Adrenal gland (tissue), 12 donors: Measurements from ENCODE around the gene GABRA5. TPM values are rescaled to one million over a fixed set of nuclear protein-coding genes. Genes with fewer than 3 reads are reported as not detected.
"Not testable (repeated sequence)": the region's sequence is repeated elsewhere in the genome, so short reads cannot be mapped to it uniquely, and the experiment has no call there.

Experiments
- DNase-seq, 7 donors: peaks; one replicate each; pipeline ENCODE4 v3.0.0-alpha.2; 2019 to 2020
- H3K27ac ChIP-seq, 5 donors: fragments of 200-600 bp; sonication (generic) in 4 of 5; 1 replicate in 3 of 5; 2 replicates in 2 of 5; pipeline versions ENCODE4 v1.5.1 to v1.8.0; 2016 to 2020; ENCODE audit warnings: mild to moderate bottlenecking in 1 of 5
- H3K27me3 ChIP-seq: fragments of 200-600 bp; 2 replicates; pipeline ENCODE4 v1.8.0; 2021
- H3K36me3 ChIP-seq, 2 donors: fragments of 200-600 bp; replicated peaks in 1 of 2; 1 replicate in 1 of 2; 2 replicates in 1 of 2; pipeline versions ENCODE4 v1.5.1 to v1.8.0; 2018 to 2022
- H3K4me1 ChIP-seq, 2 donors: fragments of 200-600 bp; replicated peaks in 1 of 2; 1 replicate in 1 of 2; 2 replicates in 1 of 2; pipeline versions ENCODE4 v1.5.1 to v1.8.0; 2018 to 2021
- H3K4me3 ChIP-seq, 4 donors: fragments of 200-600 bp; sonication (generic) in 3 of 4; one replicate each; pipeline ENCODE4 v1.5.1; 2016 to 2018
- H3K9me3 ChIP-seq, 3 donors: fragments of 200-600 bp; sonication (generic) in 1 of 3; replicated peaks in 1 of 3; 1 replicate in 2 of 3; 2 replicates in 1 of 3; pipeline versions ENCODE4 v1.5.1 to v1.8.0; 2016 to 2021
- CTCF ChIP-seq, 6 experiments: fragments of 450-650 bp in 4 of 6; fragments of 200-600 bp in 2 of 6; sonication (generic) in 1 of 6; IDR thresholded peaks; 1 replicate in 5 of 6; 2 replicates in 1 of 6; pipeline versions ENCODE4 v1.5.1 to v1.8.0; 2016 to 2021; ENCODE audit warnings: antibody characterized with exemption in 6 of 6, mild to moderate bottlenecking in 2 of 6, moderate library complexity in 1 of 6
- POLR2A ChIP-seq, 2 donors: fragments of 450-650 bp; IDR thresholded peaks; one replicate each; pipeline ENCODE4 v1.6.1; 2017; ENCODE audit warnings: antibody characterized with exemption in 2 of 2, mild to moderate bottlenecking in 2 of 2, moderate library complexity in 1 of 2
- WGBS, 4 donors: extraction: QIAGEN DNeasy Blood & Tissue Kit in 2 of 4; methylation state at CpG; one replicate each; pipeline versions ENCODE4 v1.1.5 to v1.1.7; 2013 to 2017; 5-methylcytosine and 5-hydroxymethylcytosine counted together
- intact Hi-C, 2 donors: fragments of 100-400 bp; cut with DNase I; formaldehyde crosslinking; loops; one replicate each; pipeline versions ENCODE4 v1.14.1 to v1.15.0; 2022 to 2023
- polyA plus RNA-seq, 3 donors: library from polyadenylated mRNA; stranded (reverse); fragments of 200-250 nt in 2 of 3; fragments of 350-450 nt in 1 of 3; fragmentation: Illumina TruSeq in 1 of 3; extraction: RNeasy Lipid Tissue Mini Kit (QIAGEN cat#74804) in 1 of 3; gene quantifications; one replicate each; pipeline ENCODE4 v1.2.3, GENCODE V29; 2013 to 2014
- total RNA-seq, 9 donors: library from RNA; depleted of rRNA in 4 of 9; stranded (reverse); fragments of >200 nt in 4 of 9; fragments of 120-200 nt in 1 of 9; fragmentation: NEBNext Ultra II Directional in 1 of 9; extraction: Animal tissue kit (Norgen Biotek cat#: 25700) in 1 of 9; gene quantifications; one replicate each; pipeline versions ENCODE4 v1.1.0 to v1.2.4, GENCODE V29; 2013 to 2023
- donor health status: healthy with polysubstance abuse.
- donor health status: Bipolar disorder and iron deficiency.
- donor health status: DM: yes; HTN: yes; CAD: no.
- donor health status: DM: no; HTN: no; CAD: no.
- donor health status: DM: no; HTN: no; CAD: no.
- donor health status: DM: yes; HTN: yes; CAD: no.

Gene GABRA5
- total and polyA plus RNA-seq, 12 donors = 0.11 TPM; not detected in 11

DNA sequence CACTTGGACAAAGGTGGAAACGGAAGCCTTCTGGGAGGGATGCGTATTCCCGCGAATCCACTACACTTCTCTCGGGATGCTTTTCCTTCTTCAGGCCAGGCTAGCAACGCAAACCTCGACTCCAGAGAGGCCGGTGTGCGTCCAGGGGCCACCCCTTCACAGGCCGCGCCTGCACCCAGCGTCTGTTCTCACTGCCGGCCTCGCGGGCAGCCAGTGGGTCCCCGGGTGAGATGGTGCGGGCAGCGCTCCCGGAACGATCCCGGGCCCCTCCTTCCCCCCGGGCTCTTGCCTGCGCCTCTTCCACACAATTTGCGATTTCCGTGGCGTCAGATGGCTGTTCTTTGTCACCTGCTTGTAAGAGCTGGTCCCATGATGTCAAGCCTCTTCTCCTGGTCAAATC, 27.3 kb downstream of the GABRA5 start:
- peaks cover 12% of the 10 kb centered on the region for H3K27me3 ChIP-seq
- H3K9me3 ChIP-seq = no peaks in the 10 kb centered on the region
- no peaks in the 10 kb centered on the region for H3K4me1 ChIP-seq
- H3K4me3 ChIP-seq = no peak overlapping the region
- 45 to 90% (median 50%) methylated on average over 17 to 26 of the region's 26 CpGs for WGBS, 4 donors
- no peak for DNase-seq
- TF ChIP-seq POLR2A (IDR thresholded peaks at IDR 0.05) (no peak), CTCF (IDR thresholded peaks at IDR 0.05) (no peak)
- intact Hi-C loops = no loop called here
- no peaks in the 10 kb centered on the region for H3K36me3 ChIP-seq
- no peak overlapping the region for H3K27ac ChIP-seq

GRCh38 chr15:26895346-26895745, 28.5 kb downstream of the GABRA5 start:
- intact Hi-C loops, DNase-seq, H3K36me3 ChIP-seq, H3K4me3 ChIP-seq, H3K4me1 ChIP-seq, H3K27ac ChIP-seq, H3K9me3 ChIP-seq: not testable (repeated sequence)
- 86 to 92% (median 89%) methylated on average over 13 to 19 of the region's 19 CpGs for WGBS, 4 donors
- H3K27me3 ChIP-seq = peaks cover 12% of the 10 kb centered on the region

DNA sequence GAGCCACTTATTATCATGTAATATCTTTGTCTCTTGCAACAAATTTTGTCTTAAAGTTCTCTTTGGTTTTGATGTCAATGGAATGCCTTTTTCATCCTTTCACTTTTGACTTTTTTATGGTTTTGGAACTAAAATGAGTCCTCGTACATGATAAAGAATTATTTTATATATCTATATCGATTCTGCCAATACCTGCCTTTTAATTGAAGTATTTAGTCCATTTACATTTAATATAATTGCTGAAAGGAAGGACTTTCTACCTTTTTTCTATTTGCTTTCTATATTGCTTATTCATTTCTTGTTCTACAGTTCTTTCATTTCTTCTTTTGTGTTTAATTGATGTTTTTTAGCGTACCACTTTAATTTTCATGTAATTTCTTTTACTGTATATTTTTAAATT, 32.8 kb downstream of the GABRA5 start:
- 84 to 90% (median 88%) methylated on average over 3 of the region's 3 CpGs for WGBS, 4 donors
- no peak overlapping the region for H3K4me3 ChIP-seq
- no peak overlapping the region for H3K27ac ChIP-seq
- no peaks in the 10 kb centered on the region for H3K4me1 ChIP-seq
- no peaks in the 10 kb centered on the region for H3K36me3 ChIP-seq
- intact Hi-C loops = loop anchor here in 1 of 2 donors (10.0 kb wide), 1 partner anchor 55 kb away; no protein-coding TSS in a partner anchor
- DNase-seq = no peak
- H3K27me3 ChIP-seq = no peaks in the 10 kb centered on the region
- H3K9me3 ChIP-seq = no peaks in the 10 kb centered on the region
- no peak for TF ChIP-seq CTCF (IDR thresholded peaks at IDR 0.05)
- TF ChIP-seq POLR2A (IDR thresholded peaks at IDR 0.05) = no peak

GRCh38 chr15:26901041-26901440, 34.2 kb downstream of the GABRA5 start:
- TF ChIP-seq CTCF (IDR thresholded peaks at IDR 0.05) (no peak), POLR2A (IDR thresholded peaks at IDR 0.05) (no peak)
- intact Hi-C loops = loop anchor here in 1 of 2 donors (10.0 kb wide), 1 partner anchor 56 kb away; no protein-coding TSS in a partner anchor

DNA sequence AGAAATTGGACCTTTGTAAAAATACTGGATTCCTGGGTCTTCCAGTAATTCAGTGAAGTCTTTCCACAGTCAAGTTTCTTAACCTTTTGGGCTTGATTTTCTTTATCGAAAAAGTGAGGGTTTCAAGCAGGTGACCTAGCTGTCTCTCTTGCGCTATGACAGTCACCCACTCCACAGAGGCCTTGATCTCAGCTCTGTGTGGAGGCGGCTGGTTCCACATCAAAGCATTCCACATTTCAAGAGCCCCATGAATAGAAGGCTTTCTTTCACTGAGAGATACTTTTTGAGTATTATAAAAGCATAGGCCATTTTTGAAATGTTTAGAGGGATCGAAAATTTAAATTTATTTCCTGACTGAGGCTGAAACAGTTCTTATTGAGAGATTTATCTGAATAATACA, 43.9 kb downstream of the GABRA5 start:
- H3K27me3 ChIP-seq = no peaks in the 10 kb centered on the region
- no peak for DNase-seq
- WGBS, 4 donors = 56 to 64% (median 57%) methylated on average over 4 of the region's 4 CpGs
- no peaks in the 10 kb centered on the region for H3K4me1 ChIP-seq
- TF ChIP-seq CTCF (IDR thresholded peaks at IDR 0.05) (no peak), POLR2A (IDR thresholded peaks at IDR 0.05) (no peak)
- H3K9me3 ChIP-seq = no peaks in the 10 kb centered on the region
- H3K36me3 ChIP-seq = no peaks in the 10 kb centered on the region
- H3K27ac ChIP-seq = no peak overlapping the region
- intact Hi-C loops = no loop called here
- H3K4me3 ChIP-seq = no peak overlapping the region

More at GRCh38 chr15:26901041-26901440, 34.2 kb downstream of the GABRA5 start:
- Histone ChIP-seq H3K27me3 (no peaks in the 10 kb centered on the region), H3K4me1 (no peaks in the 10 kb centered on the region), H3K4me3 (no peak overlapping the region), H3K27ac (no peak overlapping the region), H3K9me3 (no peaks in the 10 kb centered on the region), H3K36me3 (no peaks in the 10 kb centered on the region)
- no peak for DNase-seq
- WGBS, 4 donors = 57 to 67% (median 58%) methylated on average over 4 of the region's 4 CpGs
